Thoracic aorta (tissue), 2 donors: Measurements from ENCODE around the gene PDLIM7. TPM values are rescaled to one million over a fixed set of nuclear protein-coding genes. Genes with fewer than 3 reads are reported as not detected.

Experiments used
- ATAC-seq: fragments of 150-250 bp; one replicate; pipeline ENCODE4 v1.8.0; 2017; ENCODE audit warnings: low read depth; ENCODE audit not compliant: insufficient number of reproducible peaks, low FRiP score
- DNase-seq: peaks from one replicate; pipeline ENCODE4 v3.0.0-alpha.2; 2020; ENCODE audit warnings: low spot score
- H3K27ac ChIP-seq, 2 donors: fragments of 200-600 bp; sonication (generic); 1 replicate in 1 of 2; 2 replicates in 1 of 2; pipeline ENCODE4 v1.5.1; 2016; ENCODE audit warnings: mild to moderate bottlenecking in 2 of 2, moderate library complexity in 2 of 2
- H3K27me3 ChIP-seq: fragments of 200-600 bp; sonication (generic); replicated peaks from 2 replicates; pipeline ENCODE4 v1.6.0; 2016; ENCODE audit warnings: mild to moderate bottlenecking; ENCODE audit not compliant: insufficient read depth
- H3K36me3 ChIP-seq: fragments of 200-600 bp; sonication (generic); one replicate; pipeline ENCODE4 v1.5.1; 2016
- H3K4me1 ChIP-seq, 2 donors: fragments of 200-600 bp; sonication (generic); 1 replicate in 1 of 2; 2 replicates in 1 of 2; pipeline versions ENCODE4 v1.5.1 to v1.6.0; 2016; ENCODE audit warnings: low read depth in 2 of 2, mild to moderate bottlenecking in 1 of 2; ENCODE audit not compliant: control insufficient read depth in 1 of 2
- H3K4me3 ChIP-seq: fragments of 200-600 bp; sonication (generic); 2 replicates; pipeline ENCODE4 v1.5.1; 2016; ENCODE audit warnings: mild to moderate bottlenecking
- H3K9me3 ChIP-seq: fragments of 200-600 bp; sonication (generic); 2 replicates; pipeline ENCODE4 v1.5.1; 2016
- CTCF ChIP-seq: fragments of 200-600 bp; sonication (generic); IDR thresholded peaks from one replicate; pipeline ENCODE4 v1.5.1; 2019; ENCODE audit warnings: antibody characterized with exemption
- total RNA-seq, 2 donors: library from RNA; depleted of rRNA; stranded (reverse); fragments of >200 nt; gene quantifications; one replicate each; pipeline versions ENCODE4 v1.1.0 to v1.2.3, GENCODE V29; 2016

Gene PDLIM7
- total RNA-seq, 2 donors from 2014 or later: 626 to 891 TPM

- ATAC-seq (peak; percentile 67), DNase-seq (peak; percentile 80)
- Histone ChIP-seq H3K27ac (peak overlapping the region; percentile 71 to 81), H3K9me3 (no peaks in the 10 kb centered on the region), H3K4me3 (no peak overlapping the region), H3K36me3 (peaks cover 12% of the 10 kb centered on the region), H3K27me3 (no peaks in the 10 kb centered on the region), H3K4me1 (peaks cover 14 to 46% of the 10 kb centered on the region in 2 donors)
- peak; percentile 93 for TF ChIP-seq CTCF
Observed at GRCh38 chr5:177456976-177457851, 40.2 kb downstream of the PDLIM7 start.

- DNase-seq (no peak), ATAC-seq (no peak)
- Histone ChIP-seq H3K27ac (peak overlapping the region; percentile 71 to 81), H3K9me3 (no peaks in the 10 kb centered on the region), H3K4me1 (peaks cover 14 to 46% of the 10 kb centered on the region in 2 donors), H3K4me3 (no peak overlapping the region), H3K36me3 (peaks cover 12% of the 10 kb centered on the region), H3K27me3 (no peaks in the 10 kb centered on the region)
- TF ChIP-seq CTCF: no peak
Observed at GRCh38 chr5:177456591-177456964, 40.8 kb downstream of the PDLIM7 start.

- Histone ChIP-seq H3K4me3 (peak overlapping the region; percentile 74), H3K27ac (peak overlapping the region; percentile 71 to 81), H3K9me3 (no peaks in the 10 kb centered on the region), H3K36me3 (peaks cover 12% of the 10 kb centered on the region), H3K27me3 (no peaks in the 10 kb centered on the region), H3K4me1 (peaks cover 14 to 46% of the 10 kb centered on the region in 2 donors)
- ATAC-seq (peak; percentile 32), DNase-seq (peak; percentile 89)
- TF ChIP-seq CTCF: peak; percentile 92
Observed at GRCh38 chr5:177455661-177456590, 41.5 kb downstream of the PDLIM7 start.

GRCh38 chr5:177455036-177455660 is 42.3 kb downstream of the PDLIM7 start:
- DNase-seq (no peak), ATAC-seq (peak; percentile 2)
- H3K27ac ChIP-seq: peak overlapping the region; percentile 71 to 81
- TF ChIP-seq CTCF: peak; percentile 68
- H3K27me3 ChIP-seq: no peaks in the 10 kb centered on the region
- peak overlapping the region; percentile 74 for H3K4me3 ChIP-seq
- no peaks in the 10 kb centered on the region for H3K9me3 ChIP-seq
- peaks cover 12% of the 10 kb centered on the region for H3K36me3 ChIP-seq
- peaks cover 14 to 46% of the 10 kb centered on the region in 2 donors for H3K4me1 ChIP-seq
